GM19193 (cell line): ENCODE results near the gene SLC8A3.
A peak's percentile ranks its signal among the peaks of the same experiment; 100 is the strongest.

Experiments used
- POLR2A ChIP-seq: IDR thresholded peaks from 4 replicates; pipeline ENCODE4 v1.6.1; 2011; ENCODE audit not compliant: insufficient read depth, insufficient read length; ENCODE audit errors: extremely low read depth

Gene SLC8A3

GRCh38 chr14:70188659-70189455 lies at the start of gene SLC8A3:
TSS of gene SLC8A3 (minus strand) at chr14:70188951. CDS start at chr14:70168422, 20,529 bp downstream.
- peak; percentile 48 for TF ChIP-seq POLR2A

- no peak for TF ChIP-seq POLR2A
Observed at GRCh38 chr14:70237710-70238109, 49.0 kb upstream of the SLC8A3 start.

- no peak for TF ChIP-seq POLR2A
Observed at GRCh38 chr14:70234066-70234950, 45.6 kb upstream of the SLC8A3 start.

GRCh38 chr14:70213721-70214282 lies 25.1 kb upstream of the SLC8A3 start:
- TF ChIP-seq POLR2A = no peak

GRCh38 chr14:70212752-70213151 lies 24.0 kb upstream of the SLC8A3 start:
- TF ChIP-seq POLR2A = no peak

- TF ChIP-seq POLR2A = no peak
Observed at GRCh38 chr14:70208380-70208779, 19.6 kb upstream of the SLC8A3 start.

GRCh38 chr14:70203686-70204085 lies 14.9 kb upstream of the SLC8A3 start:
- TF ChIP-seq POLR2A = no peak

GRCh38 chr14:70201994-70202393 lies 13.2 kb upstream of the SLC8A3 start:
- no peak for TF ChIP-seq POLR2A

GRCh38 chr14:70193396-70193795 lies 4.6 kb upstream of the SLC8A3 start:
- TF ChIP-seq POLR2A = no peak

- TF ChIP-seq POLR2A = no peak
Observed at GRCh38 chr14:70192915-70193314, 4.2 kb upstream of the SLC8A3 start.

- TF ChIP-seq POLR2A = no peak
Observed at GRCh38 chr14:70190156-70190555, 1.4 kb upstream of the SLC8A3 start.

GRCh38 chr14:70189456-70190077 lies 816 bp upstream of the SLC8A3 start:
- TF ChIP-seq POLR2A = no peak

GRCh38 chr14:70188322-70188658 lies 461 bp downstream of the SLC8A3 start:
- no peak for TF ChIP-seq POLR2A

- peak; percentile 17 for TF ChIP-seq POLR2A
Observed at GRCh38 chr14:70186900-70187451, 1.8 kb downstream of the SLC8A3 start.

GRCh38 chr14:70183991-70184390 lies 4.8 kb downstream of the SLC8A3 start:
- TF ChIP-seq POLR2A = no peak
